DMS114 treated with DMSO at 0.1 percent for 48 hours (cell line): ENCODE results near the gene PTPRM.
"Not testable (repeated sequence)": the region's sequence is repeated elsewhere in the genome, so short reads cannot be mapped to it uniquely, and the experiment has no call there.

Experiments used
- DNase-seq: peaks from one replicate; lab custom pipeline; 2025; ENCODE audit not compliant: unreplicated experiment; lab: John Stamatoyannopoulos, UW

The PTPRM gene

GRCh38 chr18:7926526-7926925 is 359.4 kb downstream of the PTPRM start:
- no peak for DNase-seq

- no peak for DNase-seq
These were observed 360.0 kb downstream of the PTPRM start for GRCh38 chr18:7927119-7927518.

- no peak for DNase-seq
These were observed 364.6 kb downstream of the PTPRM start for GRCh38 chr18:7931763-7932162.

GRCh38 chr18:7937268-7937667 is 370.2 kb downstream of the PTPRM start:
- no peak for DNase-seq

GRCh38 chr18:7939521-7939920 is 372.4 kb downstream of the PTPRM start:
- DNase-seq: no peak

- DNase-seq: no peak
These were observed 373.3 kb downstream of the PTPRM start for GRCh38 chr18:7940379-7940778.

GRCh38 chr18:7940971-7941370 is 373.9 kb downstream of the PTPRM start:
- DNase-seq: no peak

GRCh38 chr18:7941533-7941932 is 374.4 kb downstream of the PTPRM start:
- no peak for DNase-seq

- DNase-seq: no peak
These were observed 378.8 kb downstream of the PTPRM start for GRCh38 chr18:7945882-7946281.

- no peak for DNase-seq
These were observed 379.7 kb downstream of the PTPRM start for GRCh38 chr18:7946734-7947377.

- no peak for DNase-seq
These were observed 383.4 kb downstream of the PTPRM start for GRCh38 chr18:7950380-7951136.

GRCh38 chr18:7953095-7953958 is 386.2 kb downstream of the PTPRM start:
- no peak for DNase-seq

GRCh38 chr18:7954238-7954637 is 387.1 kb downstream of the PTPRM start:
- no peak for DNase-seq

GRCh38 chr18:7955175-7955574 is 388.1 kb downstream of the PTPRM start:
- DNase-seq: no peak

- DNase-seq: no peak
These were observed 390.2 kb downstream of the PTPRM start for GRCh38 chr18:7957297-7957696.

- DNase-seq: no peak
These were observed 391.2 kb downstream of the PTPRM start for GRCh38 chr18:7958081-7958896.

GRCh38 chr18:7958897-7959146 is 391.7 kb downstream of the PTPRM start:
- no peak for DNase-seq

GRCh38 chr18:7966682-7967081 is 399.6 kb downstream of the PTPRM start:
- DNase-seq: not testable (repeated sequence)

GRCh38 chr18:7974200-7974874 is 407.2 kb downstream of the PTPRM start:
- DNase-seq: no peak

- DNase-seq: no peak
These were observed 410.8 kb downstream of the PTPRM start for GRCh38 chr18:7977897-7978296.

GRCh38 chr18:7978834-7979233 is 411.7 kb downstream of the PTPRM start:
- DNase-seq: no peak
